Naive thymus-derived CD8-positive, alpha-beta T cell (primary cell): Measurements from ENCODE around the gene KRTAP4-6. TPM values are rescaled to one million over a fixed set of nuclear protein-coding genes. Genes with fewer than 3 reads are reported as not detected.
"Not testable (repeated sequence)": the region's sequence is repeated elsewhere in the genome, so short reads cannot be mapped to it uniquely, and the experiment has no call there.

Experiments
- ATAC-seq, 2 donors: fragments of 150-1000 bp; cut with Tn5 transposase in 1 of 2; sonication (Bioruptor Pico), chemical (Tn5 transposase) in 1 of 2; 1 replicate in 1 of 2; 2 replicates in 1 of 2; pipeline ENCODE4 v1.10.0; 2021; ENCODE audit warnings: mild to moderate bottlenecking in 2 of 2, moderate library complexity in 2 of 2
- POLR2A ChIA-PET: fragments of 350-600 bp; sonication (Branson Sonifier 250); formaldehyde crosslinking; loops from one replicate; lab custom pipeline; 2021; ENCODE audit warnings: antibody characterized with exemption; lab: Charles Lee
- DNase-seq, 10 donors: peaks; one replicate each; pipeline versions ENCODE4 v3.0.0 to v3.0.0-alpha.2; 2020 to 2022
- H3K27ac Mint-ChIP-seq, 10 donors: one replicate each; pipeline ENCODE4 v1.8.0; 2020 to 2022; ENCODE audit warnings: mild to moderate bottlenecking in 10 of 10, mixed read lengths in 10 of 10, moderate library complexity in 4 of 10, inconsistent platforms in 1 of 10
- H3K27me3 Mint-ChIP-seq, 5 donors: one replicate each; pipeline ENCODE4 v1.8.0; 2021 to 2022; ENCODE audit warnings: mixed read lengths in 5 of 5
- H3K36me3 Mint-ChIP-seq, 3 donors: one replicate each; pipeline ENCODE4 v1.8.0; 2020 to 2022; ENCODE audit warnings: mixed read lengths in 3 of 3, mild to moderate bottlenecking in 2 of 3, inconsistent platforms in 1 of 3
- H3K4me1 Mint-ChIP-seq, 4 donors: one replicate each; pipeline ENCODE4 v1.8.0; 2021 to 2022; ENCODE audit warnings: mixed read lengths in 4 of 4
- H3K4me3 Mint-ChIP-seq, 10 donors: one replicate each; pipeline ENCODE4 v1.8.0; 2020 to 2022; ENCODE audit warnings: mild to moderate bottlenecking in 10 of 10, mixed read lengths in 10 of 10, moderate library complexity in 6 of 10, inconsistent platforms in 1 of 10
- H3K9me3 Mint-ChIP-seq, 9 donors: one replicate each; pipeline ENCODE4 v1.8.0; 2020 to 2022; ENCODE audit warnings: mixed read lengths in 9 of 9, mild to moderate bottlenecking in 3 of 9, inconsistent platforms in 1 of 9, moderate library complexity in 1 of 9
- polyA plus RNA-seq, 3 donors: library from polyadenylated mRNA; unstranded; fragments of 300-500 nt; fragmentation: Illumina TruSeq; gene quantifications; one replicate each; pipeline ENCODE4 v1.2.3, GENCODE V29; 2021
- total RNA-seq, 8 experiments: library from RNA in 2 of 8; stranded (reverse) in 2 of 8; gene quantifications; one replicate each; pipeline ENCODE4 v1.2.3 and lab custom pipeline; 2021 to 2026

KRTAP4-6 gene
- total and polyA plus RNA-seq, 5 experiments from 2014 or later: not detected

GRCh38 chr17:41118721-41119120, 21.6 kb downstream of the KRTAP4-6 start:
- POLR2A ChIA-PET: no interaction called here
- Mint-ChIP-seq H3K27me3 (peaks cover 0 to 3% (median 0%) of the 10 kb centered on the region in 5 donors), H3K27ac (peak overlapping the region in 3 of 10 donors; percentile 22 to 78 (median 35)), H3K9me3 (peaks cover 0 to 7% (median 2%) of the 10 kb centered on the region in 9 donors), H3K4me1 (peaks cover 30 to 70% (median 59%) of the 10 kb centered on the region in 4 donors), H3K36me3 (no peaks in the 10 kb centered on the region), H3K4me3 (no peak overlapping the region)
- ATAC-seq (no peak), DNase-seq (no peak)

GRCh38 chr17:41117846-41118386, 22.4 kb downstream of the KRTAP4-6 start, which contains the start of gene KRTAP4-11:
Gene KRTAP4-11 (minus strand): TSS chr17:41118373. CDS start chr17:41118315, 58 bp downstream.
- DNase-seq, ATAC-seq, H3K9me3 Mint-ChIP-seq, POLR2A ChIA-PET, H3K36me3 Mint-ChIP-seq, H3K27me3 Mint-ChIP-seq: not testable (repeated sequence)
- Mint-ChIP-seq H3K4me1 (peaks cover 24 to 62% (median 53%) of the 10 kb centered on the region in 4 donors), H3K27ac (peak within 1 kb of the TSS in 5 of 10 donors; percentile 18 to 78 (median 22)), H3K4me3 (peak within 1 kb of the TSS in 3 of 10 donors; percentile 9 to 49 (median 19))

- Mint-ChIP-seq H3K27ac (peak overlapping the region in 2 of 10 donors; percentile 24 to 47), H3K36me3 (peaks cover 0 to 3% (median 0%) of the 10 kb centered on the region in 3 donors), H3K4me3 (no peak overlapping the region), H3K9me3 (peaks cover 0 to 7% (median 3%) of the 10 kb centered on the region in 9 donors), H3K27me3 (peaks cover 0 to 3% (median 0%) of the 10 kb centered on the region in 5 donors), H3K4me1 (peaks cover 24 to 55% (median 46%) of the 10 kb centered on the region in 4 donors)
- DNase-seq (peak in 1 of 10 donors; percentile 9), ATAC-seq (peak in 1 of 2 donors; percentile 22)
- POLR2A ChIA-PET: interaction anchor here (1.5 kb wide), 2 partner anchors 9 to 206 kb away, joined by 3 to 5 read pairs; no protein-coding TSS in a partner anchor
These were observed 24.0 kb downstream of the KRTAP4-6 start for GRCh38 chr17:41116297-41116696.

- H3K27ac Mint-ChIP-seq: no peak overlapping the region
- POLR2A ChIA-PET: no interaction called here
- H3K4me1 Mint-ChIP-seq: peaks cover 13 to 55% (median 35%) of the 10 kb centered on the region in 4 donors
- no peak for ATAC-seq
- H3K4me3 Mint-ChIP-seq: no peak overlapping the region
- H3K36me3 Mint-ChIP-seq: peaks cover 0 to 3% (median 0%) of the 10 kb centered on the region in 3 donors
- no peak for DNase-seq
- peaks cover 0 to 11% (median 0%) of the 10 kb centered on the region in 9 donors for H3K9me3 Mint-ChIP-seq
- no peaks in the 10 kb centered on the region for H3K27me3 Mint-ChIP-seq
These were observed 29.0 kb downstream of the KRTAP4-6 start for GRCh38 chr17:41111151-41111885.

- ATAC-seq, POLR2A ChIA-PET, H3K36me3 Mint-ChIP-seq, H3K27me3 Mint-ChIP-seq, DNase-seq: not testable (repeated sequence)
- Mint-ChIP-seq H3K27ac (peak overlapping the region in 5 of 10 donors; percentile 15 to 68 (median 42)), H3K4me3 (peak overlapping the region in 6 of 10 donors; percentile 0 to 70 (median 18)), H3K9me3 (peaks cover 0 to 11% (median 0%) of the 10 kb centered on the region in 9 donors), H3K4me1 (peaks cover 8 to 37% (median 23%) of the 10 kb centered on the region in 4 donors)
These were observed 31.5 kb downstream of the KRTAP4-6 start for GRCh38 chr17:41108728-41109386.

- H3K27ac Mint-ChIP-seq: peak overlapping the region in 4 of 10 donors; percentile 35 to 68 (median 54)
- H3K4me1 Mint-ChIP-seq: peaks cover 8 to 37% (median 23%) of the 10 kb centered on the region in 4 donors
- H3K27me3 Mint-ChIP-seq: peaks cover 0 to 4% (median 0%) of the 10 kb centered on the region in 5 donors
- DNase-seq (no peak), ATAC-seq (no peak)
- POLR2A ChIA-PET: no interaction called here
- H3K9me3 Mint-ChIP-seq: peaks cover 0 to 11% (median 0%) of the 10 kb centered on the region in 9 donors
- peak overlapping the region in 4 of 10 donors; percentile 0 to 70 (median 34) for H3K4me3 Mint-ChIP-seq
- no peaks in the 10 kb centered on the region for H3K36me3 Mint-ChIP-seq
These were observed 32.3 kb downstream of the KRTAP4-6 start for GRCh38 chr17:41107941-41108450.

GRCh38 chr17:41105347-41105746, 35.0 kb downstream of the KRTAP4-6 start, which contains the start of gene KRTAP4-9:
Gene KRTAP4-9 (plus strand): TSS chr17:41105389. CDS start chr17:41105389, 0 bp downstream.
- peak within 1 kb of the TSS in 5 of 10 donors; percentile 25 to 72 (median 54) for H3K27ac Mint-ChIP-seq
- DNase-seq, POLR2A ChIA-PET, H3K9me3 Mint-ChIP-seq, H3K27me3 Mint-ChIP-seq, ATAC-seq, H3K4me3 Mint-ChIP-seq, H3K36me3 Mint-ChIP-seq: not testable (repeated sequence)
- H3K4me1 Mint-ChIP-seq: peaks cover 8 to 40% (median 24%) of the 10 kb centered on the region in 4 donors

- H3K27ac Mint-ChIP-seq, DNase-seq, H3K9me3 Mint-ChIP-seq, POLR2A ChIA-PET, H3K27me3 Mint-ChIP-seq, ATAC-seq, H3K36me3 Mint-ChIP-seq, H3K4me3 Mint-ChIP-seq: not testable (repeated sequence)
- H3K4me1 Mint-ChIP-seq: peaks cover 14 to 40% (median 30%) of the 10 kb centered on the region in 4 donors
These were observed 35.8 kb downstream of the KRTAP4-6 start for GRCh38 chr17:41104386-41105038.

GRCh38 chr17:41103896-41104295, 36.4 kb downstream of the KRTAP4-6 start:
- H3K4me1 Mint-ChIP-seq: peaks cover 14 to 36% (median 27%) of the 10 kb centered on the region in 4 donors
- POLR2A ChIA-PET: no interaction called here
- H3K4me3 Mint-ChIP-seq: no peak overlapping the region
- no peak for DNase-seq
- no peaks in the 10 kb centered on the region for H3K36me3 Mint-ChIP-seq
- H3K27ac Mint-ChIP-seq: no peak overlapping the region
- ATAC-seq: no peak
- H3K27me3 Mint-ChIP-seq: peaks cover 0 to 4% (median 0%) of the 10 kb centered on the region in 5 donors
- peaks cover 0 to 6% (median 0%) of the 10 kb centered on the region in 9 donors for H3K9me3 Mint-ChIP-seq

GRCh38 chr17:41101586-41102259, 38.6 kb downstream of the KRTAP4-6 start, which contains the start of gene KRTAP4-16:
Gene KRTAP4-16 (minus strand): TSS chr17:41102209. CDS start chr17:41102209, 0 bp downstream.
- Mint-ChIP-seq H3K27ac (peak within 1 kb of the TSS in 3 of 10 donors; percentile 9 to 56 (median 35)), H3K27me3 (peaks cover 5 to 10% (median 6%) of the 10 kb centered on the region in 5 donors), H3K4me3 (no peak within 1 kb of the TSS), H3K4me1 (peaks cover 8 to 20% (median 12%) of the 10 kb centered on the region in 4 donors), H3K36me3 (no peaks in the 10 kb centered on the region), H3K9me3 (no peaks in the 10 kb centered on the region)
- no peak for ATAC-seq
- POLR2A ChIA-PET: no interaction called here
- DNase-seq: no peak
